HEK293T (cell line): ENCODE results near the gene CDK5RAP2.

Experiments used
- FOXA1 ChIP-seq: fragments of 450-650 bp; IDR thresholded peaks from 2 replicates; pipeline ENCODE4 v1.6.1; 2016; ENCODE audit warnings: mild to moderate bottlenecking
- FOXK2 ChIP-seq: fragments of 450-650 bp; IDR thresholded peaks from 2 replicates; pipeline ENCODE4 v1.6.1; 2016; ENCODE audit warnings: mild to moderate bottlenecking
- FOXM1 ChIP-seq: fragments of 450-650 bp; IDR thresholded peaks from 2 replicates; pipeline ENCODE4 v1.6.1; 2017; ENCODE audit warnings: mild to moderate bottlenecking, borderline replicate concordance
- HDGF ChIP-seq: fragments of 450-650 bp; IDR thresholded peaks from 2 replicates; pipeline ENCODE4 v1.6.1; 2017; ENCODE audit warnings: antibody characterized with exemption, borderline replicate concordance
- NFRKB ChIP-seq: fragments of 450-650 bp; IDR thresholded peaks from 2 replicates; pipeline ENCODE4 v1.6.1; 2016; ENCODE audit warnings: mild to moderate bottlenecking, moderate library complexity
- PKNOX1 ChIP-seq: fragments of 450-650 bp; IDR thresholded peaks from 2 replicates; pipeline ENCODE4 v1.6.1; 2016
- SP1 ChIP-seq: fragments of 450-650 bp; IDR thresholded peaks from 2 replicates; pipeline ENCODE4 v1.6.1; 2017
- SUZ12 ChIP-seq: fragments of 450-650 bp; IDR thresholded peaks from 2 replicates; pipeline ENCODE4 v1.6.1; 2016; ENCODE audit warnings: mild to moderate bottlenecking
- ZNF384 ChIP-seq: fragments of 450-650 bp; IDR thresholded peaks from 2 replicates; pipeline ENCODE4 v1.6.1; 2016

DNA sequence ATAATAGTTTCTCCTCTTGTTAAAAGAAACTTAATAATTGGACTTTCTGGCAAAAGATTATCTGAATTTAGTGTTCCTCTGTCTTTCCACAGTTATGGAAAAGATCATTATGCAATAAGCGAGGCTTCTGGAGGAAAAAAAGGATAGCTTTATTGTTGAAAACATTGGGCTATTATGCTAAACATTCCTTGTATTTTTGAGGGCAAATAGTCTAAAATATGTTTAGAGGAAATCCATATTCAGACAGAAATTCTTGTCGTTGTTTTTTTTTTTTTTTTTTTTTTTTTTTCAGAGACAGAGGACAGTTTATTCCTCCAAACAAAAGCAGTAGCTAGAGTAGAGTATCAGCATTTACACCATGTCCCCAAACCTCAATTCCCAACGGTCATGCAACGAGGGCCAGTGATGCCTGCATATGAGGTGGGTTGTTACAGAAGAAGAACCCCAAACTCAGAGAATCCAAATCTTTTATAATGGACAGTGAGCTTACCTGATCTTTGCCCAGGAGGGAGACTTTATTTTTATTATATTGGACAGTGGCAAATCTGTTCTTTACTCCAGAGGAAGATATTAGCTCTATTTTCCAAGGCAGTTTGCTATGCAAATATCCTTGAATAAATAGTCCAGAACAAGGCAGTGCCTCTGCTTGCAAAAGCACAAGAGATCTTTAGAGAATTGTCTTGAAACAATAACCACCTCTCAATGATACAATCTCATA, 48.4 kb upstream of the CDK5RAP2 start:
- TF ChIP-seq FOXM1 (no peak), SP1 (no peak), HDGF (no peak), FOXK2 (no peak), SUZ12 (no peak), FOXA1 (no peak), ZNF384 (no peak), PKNOX1 (no peak), NFRKB (no peak)
